HS-5 (cell line): Measurements from ENCODE around the gene PDLIM4.

ENCODE experiments used
- DNase-seq: peaks from one replicate; pipeline ENCODE4 v3.0.0-alpha.2; 2012; ENCODE audit warnings: low read depth

PDLIM4 gene

GRCh38 chr5:132257131-132258101 is at the start of gene PDLIM4:
TSS of gene PDLIM4 (plus strand) at chr5:132257696. CDS start at chr5:132257735, 39 bp downstream.
- no peak for DNase-seq

- DNase-seq, result no peak
These were observed 49.7 kb upstream of the PDLIM4 start for GRCh38 chr5:132207778-132208177.

- DNase-seq, result no peak
These were observed 48.4 kb upstream of the PDLIM4 start for GRCh38 chr5:132209131-132209530.

- no peak for DNase-seq
These were observed 47.5 kb upstream of the PDLIM4 start for GRCh38 chr5:132209901-132210545.

- no peak for DNase-seq
These were observed 46.6 kb upstream of the PDLIM4 start for GRCh38 chr5:132210944-132211343.

- DNase-seq, result no peak
These were observed 45.7 kb upstream of the PDLIM4 start for GRCh38 chr5:132211787-132212186.

- no peak for DNase-seq
These were observed 43.8 kb upstream of the PDLIM4 start for GRCh38 chr5:132213666-132214065.

GRCh38 chr5:132214491-132214890 is 43.0 kb upstream of the PDLIM4 start:
- DNase-seq, result no peak

GRCh38 chr5:132215329-132215728 is 42.2 kb upstream of the PDLIM4 start:
- peak; percentile 89 for DNase-seq

GRCh38 chr5:132218321-132218720 is 39.2 kb upstream of the PDLIM4 start:
- no peak for DNase-seq

GRCh38 chr5:132219289-132219970 is 38.1 kb upstream of the PDLIM4 start:
- DNase-seq, result no peak

- DNase-seq, result no peak
These were observed 37.5 kb upstream of the PDLIM4 start for GRCh38 chr5:132219981-132220380.

GRCh38 chr5:132220491-132220890 is 37.0 kb upstream of the PDLIM4 start:
- DNase-seq, result no peak

GRCh38 chr5:132221781-132222648 is 35.5 kb upstream of the PDLIM4 start:
- DNase-seq, result no peak

- DNase-seq, result no peak
These were observed 34.9 kb upstream of the PDLIM4 start for GRCh38 chr5:132222649-132223038.

- no peak for DNase-seq
These were observed 33.6 kb upstream of the PDLIM4 start for GRCh38 chr5:132223861-132224260.

GRCh38 chr5:132224716-132225115 is 32.8 kb upstream of the PDLIM4 start:
- no peak for DNase-seq

GRCh38 chr5:132225165-132226032 is 32.1 kb upstream of the PDLIM4 start:
- peak; percentile 64 for DNase-seq

GRCh38 chr5:132226516-132227234 is 30.8 kb upstream of the PDLIM4 start:
- DNase-seq, result no peak

- no peak for DNase-seq
These were observed 30.3 kb upstream of the PDLIM4 start for GRCh38 chr5:132227235-132227484.
